Transverse colon (tissue), 4 donors: Measurements from ENCODE around the gene DENND1A. TPM values are rescaled to one million over a fixed set of nuclear protein-coding genes. Genes with fewer than 3 reads are reported as not detected.

Experiments
- DNase-seq: peaks from one replicate; pipeline ENCODE4 v3.0.0-alpha.2; 2019
- H3K27ac ChIP-seq, 4 donors: fragments of 200-600 bp; sonication (generic); 2 replicates each; pipeline ENCODE4 v1.5.1; 2016 to 2018; ENCODE audit warnings: inconsistent platforms in 4 of 4
- H3K27me3 ChIP-seq: fragments of 200-600 bp; sonication (generic); 2 replicates; pipeline ENCODE4 v1.5.1; 2017; ENCODE audit warnings: inconsistent platforms
- H3K36me3 ChIP-seq, 4 donors: fragments of 200-600 bp; sonication (generic); 2 replicates each; pipeline ENCODE4 v1.5.1; 2017 to 2019; ENCODE audit warnings: inconsistent platforms in 4 of 4
- H3K4me1 ChIP-seq, 4 donors: fragments of 200-600 bp; sonication (generic); 2 replicates each; pipeline ENCODE4 v1.5.1; 2017 to 2020; ENCODE audit warnings: inconsistent platforms in 4 of 4
- H3K4me3 ChIP-seq, 4 donors: fragments of 200-600 bp; sonication (generic); 1 replicate in 1 of 4; 2 replicates in 3 of 4; pipeline versions ENCODE4 v1.5.1 to v1.6.1; 2017 to 2019; ENCODE audit warnings: inconsistent platforms in 4 of 4
- H3K9me3 ChIP-seq, 2 donors: fragments of 200-600 bp; sonication (generic); 2 replicates each; pipeline ENCODE4 v1.5.1; 2017 to 2019; ENCODE audit warnings: inconsistent platforms in 2 of 2
- EP300 ChIP-seq: sonication (generic); formaldehyde crosslinking; IDR thresholded peaks from one replicate; pipeline ENCODE4 v1.6.1; 2017; ENCODE audit warnings: antibody characterized with exemption, low read depth
- POLR2A ChIP-seq: fragments of 450-650 bp; IDR thresholded peaks from one replicate; pipeline ENCODE4 v1.6.1; 2016; ENCODE audit warnings: antibody characterized with exemption, mild to moderate bottlenecking, moderate library complexity
- POLR2AphosphoS5 ChIP-seq, 3 donors: sonication (generic); formaldehyde crosslinking; IDR thresholded peaks; one replicate each; pipeline ENCODE4 v1.6.1; 2016; ENCODE audit warnings: antibody characterized with exemption in 3 of 3
- WGBS, 2 donors: methylation state at CpG; one replicate each; pipeline ENCODE4 v1.1.5; 2018; ENCODE audit warnings: low coverage in 1 of 2; 5-methylcytosine and 5-hydroxymethylcytosine counted together
- in situ Hi-C, 4 donors: fragments of 200-750 bp; cut with MboI; loops; one replicate each; pipeline versions ENCODE4 v1.15.0 to v1.15.1; 2017; ENCODE audit warnings: low sequenced_read_pairs in 3 of 4, low pct_ligation_motif_present in 1 of 4, low pct_unique_long_range_greater_than_20kb in 1 of 4
- intact Hi-C: fragments of 100-400 bp; cut with DNase I; formaldehyde crosslinking; loops from one replicate; pipeline ENCODE4 v1.15.1; 2023; ENCODE audit warnings: low total_unique reads
- total RNA-seq, 4 donors: library from RNA; depleted of rRNA; stranded (reverse); fragments of >200 nt; gene quantifications; one replicate each; pipeline ENCODE4 v1.1.0, GENCODE V29; 2016
- TF ChIP-seq, protein P1 (sequence below), 5 experiments: fragments of 200-600 bp in 3 of 5; fragments of 450-650 bp in 2 of 5; sonication (generic) in 3 of 5; IDR thresholded peaks; 1 replicate in 2 of 5; 2 replicates in 3 of 5; pipeline ENCODE4 v1.5.1; 2016 to 2017; ENCODE audit warnings: antibody characterized with exemption in 5 of 5, inconsistent platforms in 3 of 5, mild to moderate bottlenecking in 2 of 5, moderate library complexity in 1 of 5

DENND1A gene
- total RNA-seq, 4 donors from 2014 or later = 12.5 to 78.6 (median 40.0) TPM

DNA sequence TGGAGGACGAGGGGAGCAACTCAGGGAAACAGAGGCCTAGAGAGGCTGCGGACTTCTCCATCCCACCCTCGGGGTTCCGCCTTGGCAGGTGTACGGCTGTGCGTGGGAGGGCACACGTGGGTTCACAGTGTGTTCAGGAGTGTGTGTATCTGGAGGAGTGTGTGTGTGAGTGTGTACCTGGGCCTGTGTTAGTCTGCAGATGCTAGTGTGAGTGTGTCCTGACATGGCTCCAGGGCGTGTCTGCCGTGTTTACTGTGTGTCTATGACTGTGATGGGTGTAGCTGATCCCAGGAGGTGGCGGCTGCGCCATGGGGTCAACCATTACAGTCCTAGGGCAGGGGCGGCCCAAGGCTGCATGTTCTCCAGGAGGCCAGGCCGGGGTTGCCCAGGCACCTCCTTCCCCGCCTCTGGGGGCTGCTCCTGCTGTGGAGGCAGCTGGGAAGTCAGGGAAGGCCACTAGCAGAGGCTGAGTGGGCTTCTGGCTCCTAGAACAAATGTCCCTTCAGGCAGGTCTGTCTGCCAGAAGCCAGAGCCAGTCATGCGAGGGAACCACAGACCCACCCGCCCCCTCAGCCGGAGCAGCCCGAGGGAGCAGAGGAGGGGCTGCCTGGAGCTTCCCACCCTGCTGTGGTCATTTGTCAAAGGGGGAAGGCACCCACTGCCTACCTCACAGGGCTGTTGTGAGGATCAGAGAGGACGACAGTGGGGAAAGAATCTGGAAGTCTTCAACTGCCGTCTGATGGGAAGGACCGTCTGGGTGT is 552.5 kb downstream of the DENND1A start:
- H3K9me3 ChIP-seq = no peaks in the 10 kb centered on the region
- DNase-seq = peak; percentile 83
- H3K27ac ChIP-seq = peak overlapping the region; percentile 78 to 80 (median 79)
- peaks cover 25 to 51% (median 42%) of the 10 kb centered on the region in 4 donors for H3K4me1 ChIP-seq
- intact Hi-C loops (no loop called here), in situ Hi-C loops (no loop called here)
- TF ChIP-seq POLR2AphosphoS5 (IDR thresholded peaks at IDR 0.05) = peak in 2 of 3 donors; percentile 33 to 56
- no peak for TF ChIP-seq EP300
- H3K4me3 ChIP-seq = no peak overlapping the region
- 8 to 25% methylated on average over 2 to 17 of the region's 21 CpGs for WGBS, 2 donors
- no peaks in the 10 kb centered on the region for H3K36me3 ChIP-seq
- H3K27me3 ChIP-seq = peaks cover 18% of the 10 kb centered on the region

DNA sequence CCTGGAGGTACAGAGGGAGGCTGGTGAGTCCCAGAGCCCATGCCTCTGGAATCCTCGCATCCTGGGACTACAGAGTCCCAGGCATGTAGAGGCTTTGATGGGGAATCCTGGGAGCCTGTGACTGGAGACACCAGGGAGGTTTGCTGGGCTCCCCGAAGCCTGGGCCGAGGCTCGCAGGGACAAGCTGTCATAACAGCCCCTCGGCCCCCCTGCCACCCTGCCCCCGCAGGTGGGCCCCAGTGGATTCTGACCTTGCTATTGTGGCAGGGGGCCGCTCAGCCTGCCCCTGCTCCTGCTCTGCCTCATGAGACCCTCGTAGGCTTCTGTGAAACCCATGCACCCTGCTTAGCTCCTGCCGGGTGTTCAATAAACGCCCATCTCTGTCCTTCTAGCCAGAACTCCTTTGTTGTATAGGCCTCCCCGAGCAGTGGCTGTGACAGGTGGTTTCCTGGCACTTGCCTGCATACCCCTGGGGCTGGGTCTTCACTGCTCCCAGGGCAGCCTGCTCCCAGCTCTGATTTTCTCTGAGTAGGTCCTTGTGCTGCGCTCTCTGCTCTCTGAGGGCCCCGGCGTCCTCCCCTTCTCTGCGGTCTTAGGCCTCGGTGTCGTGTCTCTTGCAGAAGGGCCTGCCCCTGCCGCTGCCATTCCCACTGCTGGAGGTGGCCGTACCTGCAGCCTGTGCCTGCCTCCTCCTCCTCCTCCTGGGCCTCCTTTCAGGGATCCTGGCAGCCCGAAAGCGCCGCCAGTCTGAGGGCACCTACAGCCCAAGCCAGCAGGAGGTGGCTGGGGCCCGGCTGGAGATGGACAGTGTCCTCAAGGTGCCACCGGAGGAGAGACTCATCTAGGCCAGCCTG is 553.5 kb downstream of the DENND1A start:
- no peak for DNase-seq
- Histone ChIP-seq H3K9me3 (no peaks in the 10 kb centered on the region), H3K4me3 (peak overlapping the region in 1 of 4 donors; percentile 12), H3K27ac (peak overlapping the region; percentile 78 to 80 (median 79)), H3K4me1 (peaks cover 25 to 51% (median 42%) of the 10 kb centered on the region in 4 donors), H3K27me3 (peaks cover 18% of the 10 kb centered on the region), H3K36me3 (no peaks in the 10 kb centered on the region)
- intact Hi-C loops (no loop called here), in situ Hi-C loops (no loop called here)
- 47% methylated on average over 21 of the region's 24 CpGs; no CpG with 5 or more reads in 1 of the 2 donors for WGBS, 2 donors
- TF ChIP-seq POLR2AphosphoS5 (IDR thresholded peaks at IDR 0.05) (no peak), POLR2A (no peak), EP300 (no peak)
- TF ChIP-seq, protein P1, sequence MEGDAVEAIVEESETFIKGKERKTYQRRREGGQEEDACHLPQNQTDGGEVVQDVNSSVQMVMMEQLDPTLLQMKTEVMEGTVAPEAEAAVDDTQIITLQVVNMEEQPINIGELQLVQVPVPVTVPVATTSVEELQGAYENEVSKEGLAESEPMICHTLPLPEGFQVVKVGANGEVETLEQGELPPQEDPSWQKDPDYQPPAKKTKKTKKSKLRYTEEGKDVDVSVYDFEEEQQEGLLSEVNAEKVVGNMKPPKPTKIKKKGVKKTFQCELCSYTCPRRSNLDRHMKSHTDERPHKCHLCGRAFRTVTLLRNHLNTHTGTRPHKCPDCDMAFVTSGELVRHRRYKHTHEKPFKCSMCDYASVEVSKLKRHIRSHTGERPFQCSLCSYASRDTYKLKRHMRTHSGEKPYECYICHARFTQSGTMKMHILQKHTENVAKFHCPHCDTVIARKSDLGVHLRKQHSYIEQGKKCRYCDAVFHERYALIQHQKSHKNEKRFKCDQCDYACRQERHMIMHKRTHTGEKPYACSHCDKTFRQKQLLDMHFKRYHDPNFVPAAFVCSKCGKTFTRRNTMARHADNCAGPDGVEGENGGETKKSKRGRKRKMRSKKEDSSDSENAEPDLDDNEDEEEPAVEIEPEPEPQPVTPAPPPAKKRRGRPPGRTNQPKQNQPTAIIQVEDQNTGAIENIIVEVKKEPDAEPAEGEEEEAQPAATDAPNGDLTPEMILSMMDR (IDR thresholded peaks at IDR 0.05) = no peak

DNA sequence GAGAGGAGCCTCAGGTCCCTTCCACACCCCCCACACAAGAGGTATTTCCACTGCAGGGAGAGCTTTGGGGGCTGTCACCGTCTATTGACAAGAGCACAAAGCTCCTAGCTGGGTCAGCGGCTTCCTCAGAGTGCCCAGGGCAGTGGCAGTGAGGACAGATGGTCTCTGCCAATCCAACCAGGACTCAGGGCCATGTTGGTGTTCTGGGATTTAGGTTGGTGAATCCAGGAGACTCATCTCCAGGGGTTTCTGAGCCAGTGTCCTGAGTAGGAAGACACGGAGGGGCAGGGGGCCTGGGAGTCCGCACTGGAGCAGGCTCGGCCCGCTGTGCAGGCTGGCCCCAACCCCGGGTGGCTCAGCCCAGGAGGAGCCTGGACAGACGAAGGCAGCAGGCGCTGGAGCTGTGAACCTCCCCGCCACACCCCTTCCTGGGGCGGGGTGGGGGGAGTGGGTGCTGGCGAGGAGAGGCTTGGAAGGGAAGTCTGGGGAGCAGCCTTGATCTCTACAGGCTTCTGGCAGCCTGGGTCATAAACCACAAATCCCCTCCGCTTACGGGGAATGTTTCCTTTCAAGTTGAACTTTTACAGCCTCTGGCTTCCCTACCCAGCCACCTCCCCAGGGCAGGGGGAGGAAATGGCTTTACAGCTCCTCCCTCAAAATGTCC is 554.3 kb downstream of the DENND1A start:
- intact Hi-C loops (no loop called here), in situ Hi-C loops (no loop called here)
- peak overlapping the region; percentile 78 to 80 (median 79) for H3K27ac ChIP-seq
- no peak overlapping the region for H3K4me3 ChIP-seq
- TF ChIP-seq, protein P1 (IDR thresholded peaks at IDR 0.05) = no peak
- TF ChIP-seq EP300 = no peak
- no peak for TF ChIP-seq POLR2A
- peak in 1 of 3 donors; percentile 49 for TF ChIP-seq POLR2AphosphoS5 (IDR thresholded peaks at IDR 0.05)
- DNase-seq = peak; percentile 85
- peaks cover 18% of the 10 kb centered on the region for H3K27me3 ChIP-seq
- 6 to 20% methylated on average over 2 to 14 of the region's 14 CpGs for WGBS, 2 donors
- no peaks in the 10 kb centered on the region for H3K9me3 ChIP-seq
- H3K4me1 ChIP-seq = peaks cover 25 to 51% (median 42%) of the 10 kb centered on the region in 4 donors
- no peaks in the 10 kb centered on the region for H3K36me3 ChIP-seq

DNA sequence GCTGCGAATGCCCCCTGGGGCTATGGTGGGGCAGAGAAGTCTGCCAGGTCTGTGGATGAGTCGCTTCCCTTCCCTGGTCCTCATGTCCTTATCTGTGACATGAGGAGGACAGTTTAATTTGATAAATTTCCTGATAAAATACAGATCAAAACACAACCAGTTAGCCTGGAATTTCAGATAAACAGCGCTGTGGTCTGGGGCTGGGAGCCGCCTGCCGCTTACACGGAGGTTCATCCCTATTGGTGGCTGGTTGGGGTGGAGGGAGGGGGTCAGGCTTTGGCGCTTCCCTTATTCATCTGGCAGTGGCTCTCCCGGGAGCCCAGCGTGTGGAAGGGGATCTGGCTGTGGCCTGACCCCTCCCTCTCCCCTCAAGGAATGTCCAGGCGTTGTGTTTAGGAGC is 556.0 kb downstream of the DENND1A start:
- Histone ChIP-seq H3K4me3 (no peak overlapping the region), H3K9me3 (no peaks in the 10 kb centered on the region), H3K36me3 (no peaks in the 10 kb centered on the region), H3K27ac (no peak overlapping the region), H3K27me3 (peaks cover 18% of the 10 kb centered on the region), H3K4me1 (peaks cover 25 to 51% (median 42%) of the 10 kb centered on the region in 4 donors)
- DNase-seq = no peak
- intact Hi-C loops (no loop called here), in situ Hi-C loops (no loop called here)
- 55% methylated on average over 9 of the region's 10 CpGs; no CpG with 5 or more reads in 1 of the 2 donors for WGBS, 2 donors
- TF ChIP-seq, protein P1 (IDR thresholded peaks at IDR 0.05) = no peak
- no peak for TF ChIP-seq POLR2A
- no peak for TF ChIP-seq POLR2AphosphoS5 (IDR thresholded peaks at IDR 0.05)
- TF ChIP-seq EP300 = no peak
